Heart left ventricle (tissue), 16 donors: ENCODE results near the gene DYSF. TPM values are rescaled to one million over a fixed set of nuclear protein-coding genes. Genes with fewer than 3 reads are reported as not detected.

Source experiments
- ATAC-seq, 4 donors: fragments of 200-7000 bp; cut with Tn5 transposase; one replicate each; pipeline ENCODE4 v1.9.1; 2020 to 2022; ENCODE audit warnings: moderate library complexity in 4 of 4, mild to moderate bottlenecking in 3 of 4, moderate number of reproducible peaks in 1 of 4
- DNase-seq, 5 donors: peaks; one replicate each; pipeline ENCODE4 v3.0.0-alpha.2; 2020
- H3K27ac ChIP-seq, 12 donors: fragments of 200-600 bp; sonication (generic) in 4 of 12; one replicate each; pipeline versions ENCODE4 v1.5.0 to v1.8.0; 2016 to 2022; ENCODE audit warnings: mild to moderate bottlenecking in 2 of 12
- H3K27me3 ChIP-seq, 9 donors: fragments of 200-600 bp; sonication (generic) in 2 of 9; one replicate each; pipeline versions ENCODE4 v1.5.1 to v1.8.0; 2016 to 2022; ENCODE audit warnings: mild to moderate bottlenecking in 3 of 9
- H3K36me3 ChIP-seq, 9 donors: fragments of 200-600 bp; sonication (generic) in 2 of 9; one replicate each; pipeline versions ENCODE4 v1.5.0 to v1.8.0; 2018 to 2022; ENCODE audit warnings: mild to moderate bottlenecking in 2 of 9
- H3K4me1 ChIP-seq, 12 donors: fragments of 200-600 bp; sonication (generic) in 4 of 12; one replicate each; pipeline versions ENCODE4 v1.5.0 to v1.8.0; 2016 to 2022; ENCODE audit warnings: mild to moderate bottlenecking in 3 of 12
- H3K4me3 ChIP-seq, 12 donors: fragments of 200-600 bp; sonication (generic) in 4 of 12; one replicate each; pipeline versions ENCODE4 v1.5.0 to v1.8.0; 2017 to 2022; ENCODE audit warnings: mild to moderate bottlenecking in 9 of 12, moderate library complexity in 4 of 12
- H3K9me3 ChIP-seq, 12 donors: fragments of 200-600 bp; sonication (generic) in 4 of 12; one replicate each; pipeline versions ENCODE4 v1.5.0 to v1.8.0; 2016 to 2022; ENCODE audit warnings: mild to moderate bottlenecking in 1 of 12
- POLR2A ChIP-seq, 2 donors: fragments of 450-650 bp; IDR thresholded peaks; one replicate each; pipeline ENCODE4 v1.6.1; 2017; ENCODE audit warnings: antibody characterized with exemption in 2 of 2, mild to moderate bottlenecking in 2 of 2, moderate library complexity in 2 of 2
- WGBS, 4 donors: extraction: QIAGEN DNeasy Blood & Tissue Kit in 2 of 4; methylation state at CpG; one replicate each; pipeline versions ENCODE4 v1.1.5 to v1.1.7; 2013 to 2018; 5-methylcytosine and 5-hydroxymethylcytosine counted together
- intact Hi-C, 10 donors: fragments of 100-400 bp; cut with DNase I; formaldehyde crosslinking; loops; one replicate each; pipeline versions ENCODE4 v1.11.1 to v1.14.2; 2022
- polyA plus RNA-seq, 2 donors: library from polyadenylated mRNA; stranded (reverse); fragments of 200-250 nt; gene quantifications; one replicate each; pipeline ENCODE4 v1.2.3, GENCODE V29; 2013
- total RNA-seq, 9 donors: library from RNA; depleted of rRNA in 2 of 9; stranded (reverse); fragments of >200 nt in 2 of 9; fragmentation: NEBNext Ultra II Directional in 3 of 9; extraction: Animal tissue kit (Norgen Biotek cat#: 25700) in 3 of 9; gene quantifications; one replicate each; pipeline versions ENCODE4 v1.1.0 to v1.2.4, GENCODE V29; 2016 to 2023
- TF ChIP-seq, protein P1 (sequence below), 12 donors: fragments of 200-600 bp; sonication (generic) in 4 of 12; IDR thresholded peaks; one replicate each; pipeline versions ENCODE4 v1.5.0 to v1.8.0; 2018 to 2022; ENCODE audit warnings: antibody characterized with exemption in 12 of 12, mild to moderate bottlenecking in 5 of 12
- donor health status: ischemic (EF 13 %, LVEDD 7.1; RV severe dilation, severe dysfunction).
- donor health status: healthy with polysubstance abuse.
- donor health status: DM: no; HTN: yes; CAD: no.
- donor health status: DM: no; HTN: no; CAD: no.
- donor health status: ischemic (EF 25% LVEDD 6.9; RV normal size, moderate dysfunction).
- donor health status: ischemic (EF 25% LVEDD 5.7; RV mildly dilated, moderate dysfunction).
- donor health status: healthy.
- donor health status: DM: yes; HTN: yes; CAD: no.
- donor health status: ischemic (EF 35%, LVEDD 5.7; RV mildly dilated, moderate dysfunction).
- donor health status: nonischemic (EF 11% LVEDD 7.7; RV severe dilation, severe dysfunction).
- donor health status: DM: yes; HTN: yes; CAD: no.
- donor health status: PGD.
- donor health status: ischemic (EF 29% LVEDD 5.4; RV normal size, mild dysfunction).
- donor health status: nonischemic (EF 23%, LVEDD 6.1; RV moderate dilation, normal function).

Gene DYSF
- total and polyA plus RNA-seq, 11 donors, result 25.5 to 99.9 (median 78.6) TPM

DNA sequence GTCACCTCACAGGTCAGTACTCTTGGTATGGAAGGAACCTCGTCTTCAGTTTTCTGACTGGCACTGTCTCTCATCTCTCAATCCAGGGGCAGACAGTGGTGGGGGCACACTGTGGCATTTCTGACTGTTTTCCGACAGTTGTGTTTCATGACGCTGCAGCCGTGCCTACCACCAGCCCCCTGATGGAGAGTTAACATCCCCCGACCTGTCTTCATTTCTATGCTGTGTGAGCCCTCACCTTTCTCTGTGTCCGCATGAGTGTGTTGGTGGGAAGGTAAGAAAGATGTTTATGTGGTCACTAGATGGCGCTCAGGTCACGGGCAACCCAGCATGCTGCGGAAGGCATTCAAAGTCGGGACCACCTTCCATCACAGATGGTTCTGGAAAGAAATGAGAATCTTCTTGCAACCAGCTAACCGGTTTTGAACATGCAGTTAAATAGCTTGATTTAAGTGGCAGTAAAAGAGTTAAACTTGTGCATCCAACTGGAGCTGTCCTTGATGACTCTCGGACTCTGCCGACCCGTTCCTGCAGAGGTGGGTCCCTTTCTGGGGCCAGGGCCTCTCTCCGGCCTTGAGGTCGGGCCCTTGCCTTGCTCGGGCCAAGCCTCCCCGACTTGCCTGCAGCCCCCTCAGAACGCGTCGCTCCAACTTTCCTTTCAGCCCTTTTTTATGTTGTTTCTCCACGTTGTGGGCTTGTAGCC lies 92.4 kb downstream of the DYSF start:
- H3K36me3 ChIP-seq, result no peaks in the 10 kb centered on the region

DNA sequence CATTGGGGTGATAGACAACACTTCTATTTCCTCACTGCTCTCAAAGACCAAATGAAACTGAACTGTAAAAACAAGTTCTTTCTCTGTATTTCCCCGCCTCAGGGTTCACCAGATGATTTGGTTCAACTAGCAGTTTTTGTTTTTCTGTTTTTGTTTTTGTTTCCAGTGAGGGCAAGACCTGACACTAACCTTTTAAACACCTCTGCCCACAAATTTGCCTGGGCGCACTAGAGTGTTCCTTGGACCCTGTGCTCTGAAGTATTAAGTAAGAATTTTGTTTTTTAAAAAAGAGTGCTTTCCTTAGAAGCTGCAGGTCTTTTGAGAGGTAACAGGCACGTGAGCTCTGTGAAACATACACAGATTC lies 92.9 kb downstream of the DYSF start:
- H3K27ac ChIP-seq, result no peak overlapping the region
- no peaks in the 10 kb centered on the region for H3K9me3 ChIP-seq
- intact Hi-C loops, result loop anchor here (2.0 to 10.0 kb wide), 18 partner anchors 56 to 1199 kb away; partner anchors contain the start of gene CYP26B1 (in 2 of the 10)
- TF ChIP-seq, protein P1, sequence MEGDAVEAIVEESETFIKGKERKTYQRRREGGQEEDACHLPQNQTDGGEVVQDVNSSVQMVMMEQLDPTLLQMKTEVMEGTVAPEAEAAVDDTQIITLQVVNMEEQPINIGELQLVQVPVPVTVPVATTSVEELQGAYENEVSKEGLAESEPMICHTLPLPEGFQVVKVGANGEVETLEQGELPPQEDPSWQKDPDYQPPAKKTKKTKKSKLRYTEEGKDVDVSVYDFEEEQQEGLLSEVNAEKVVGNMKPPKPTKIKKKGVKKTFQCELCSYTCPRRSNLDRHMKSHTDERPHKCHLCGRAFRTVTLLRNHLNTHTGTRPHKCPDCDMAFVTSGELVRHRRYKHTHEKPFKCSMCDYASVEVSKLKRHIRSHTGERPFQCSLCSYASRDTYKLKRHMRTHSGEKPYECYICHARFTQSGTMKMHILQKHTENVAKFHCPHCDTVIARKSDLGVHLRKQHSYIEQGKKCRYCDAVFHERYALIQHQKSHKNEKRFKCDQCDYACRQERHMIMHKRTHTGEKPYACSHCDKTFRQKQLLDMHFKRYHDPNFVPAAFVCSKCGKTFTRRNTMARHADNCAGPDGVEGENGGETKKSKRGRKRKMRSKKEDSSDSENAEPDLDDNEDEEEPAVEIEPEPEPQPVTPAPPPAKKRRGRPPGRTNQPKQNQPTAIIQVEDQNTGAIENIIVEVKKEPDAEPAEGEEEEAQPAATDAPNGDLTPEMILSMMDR (IDR thresholded peaks at IDR 0.05), result no peak
- TF ChIP-seq POLR2A (IDR thresholded peaks at IDR 0.05), result no peak
- 60 to 90% (median 74%) methylated on average over 3 of the region's 3 CpGs for WGBS, 4 donors
- no peak for DNase-seq
- peaks cover 0 to 15% (median 8%) of the 10 kb centered on the region in 12 donors for H3K4me1 ChIP-seq
- no peak overlapping the region for H3K4me3 ChIP-seq
- H3K36me3 ChIP-seq, result peaks cover 0 to 3% (median 0%) of the 10 kb centered on the region in 9 donors
- H3K27me3 ChIP-seq, result no peaks in the 10 kb centered on the region
- ATAC-seq, result no peak

More for the DNA sequence above, 92.4 kb downstream of the DYSF start:
- Histone ChIP-seq H3K4me3 (peak overlapping the region in 6 of 12 donors; percentile 6 to 27 (median 20)), H3K27ac (peak overlapping the region in 11 of 12 donors; percentile 33 to 71 (median 63)), H3K27me3 (no peaks in the 10 kb centered on the region), H3K9me3 (peaks cover 0 to 5% (median 0%) of the 10 kb centered on the region in 12 donors), H3K4me1 (peaks cover 0 to 15% (median 8%) of the 10 kb centered on the region in 12 donors)
- ATAC-seq, result peak; percentile 60 to 76 (median 68)
- peak in 2 of 5 donors; percentile 30 to 45 for DNase-seq
- TF ChIP-seq, protein P1 (IDR thresholded peaks at IDR 0.05), result peak; percentile 51 to 81 (median 73)
- TF ChIP-seq POLR2A (IDR thresholded peaks at IDR 0.05), result no peak
- WGBS, 4 donors, result 47 to 53% (median 49%) methylated on average over 22 of the region's 22 CpGs
- intact Hi-C loops, result loop anchor here (2.0 to 10.0 kb wide), 20 partner anchors 57 to 1199 kb away; partner anchors contain the start of gene CYP26B1 (in 2 of the 10)

DNA sequence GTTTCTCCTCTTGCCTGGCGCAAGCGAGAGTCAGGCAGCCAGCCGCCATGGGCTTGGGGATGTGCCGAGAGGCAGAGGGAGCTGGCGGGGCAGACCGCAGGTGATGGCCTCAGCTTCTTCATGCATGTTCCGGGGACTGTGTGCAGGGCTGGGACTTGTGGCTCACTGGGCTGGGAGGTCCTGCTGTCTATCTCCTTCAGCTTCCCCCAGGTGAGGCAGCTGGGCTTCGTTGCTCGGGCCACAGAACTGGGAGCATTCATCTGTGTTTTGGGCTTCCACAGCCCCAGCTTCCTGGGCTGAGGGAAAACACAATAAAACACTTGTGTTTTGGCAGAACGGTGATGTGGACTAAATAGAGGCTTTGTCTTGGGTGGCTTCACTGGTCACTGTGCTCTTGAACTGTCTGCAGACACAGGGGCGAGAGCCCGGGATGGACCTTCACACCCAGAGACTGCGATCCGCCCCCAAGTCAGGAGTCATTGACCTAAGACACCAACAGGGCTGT lies 93.5 kb downstream of the DYSF start:
- H3K4me1 ChIP-seq, result peaks cover 0 to 15% (median 8%) of the 10 kb centered on the region in 12 donors
- H3K27ac ChIP-seq, result no peak overlapping the region
- no peaks in the 10 kb centered on the region for H3K27me3 ChIP-seq
- no peak overlapping the region for H3K4me3 ChIP-seq
- 93 to 96% (median 95%) methylated on average over 14 of the region's 14 CpGs for WGBS, 4 donors
- ATAC-seq (no peak), DNase-seq (no peak)
- intact Hi-C loops, result loop anchor here (2.0 to 10.0 kb wide), 18 partner anchors 55 to 1198 kb away; partner anchors contain the start of gene CYP26B1 (in 2 of the 10)
- H3K9me3 ChIP-seq, result no peaks in the 10 kb centered on the region
- TF ChIP-seq, protein P1 (IDR thresholded peaks at IDR 0.05), result no peak
- TF ChIP-seq POLR2A (IDR thresholded peaks at IDR 0.05), result no peak
- peaks cover 0 to 7% (median 0%) of the 10 kb centered on the region in 9 donors for H3K36me3 ChIP-seq

DNA sequence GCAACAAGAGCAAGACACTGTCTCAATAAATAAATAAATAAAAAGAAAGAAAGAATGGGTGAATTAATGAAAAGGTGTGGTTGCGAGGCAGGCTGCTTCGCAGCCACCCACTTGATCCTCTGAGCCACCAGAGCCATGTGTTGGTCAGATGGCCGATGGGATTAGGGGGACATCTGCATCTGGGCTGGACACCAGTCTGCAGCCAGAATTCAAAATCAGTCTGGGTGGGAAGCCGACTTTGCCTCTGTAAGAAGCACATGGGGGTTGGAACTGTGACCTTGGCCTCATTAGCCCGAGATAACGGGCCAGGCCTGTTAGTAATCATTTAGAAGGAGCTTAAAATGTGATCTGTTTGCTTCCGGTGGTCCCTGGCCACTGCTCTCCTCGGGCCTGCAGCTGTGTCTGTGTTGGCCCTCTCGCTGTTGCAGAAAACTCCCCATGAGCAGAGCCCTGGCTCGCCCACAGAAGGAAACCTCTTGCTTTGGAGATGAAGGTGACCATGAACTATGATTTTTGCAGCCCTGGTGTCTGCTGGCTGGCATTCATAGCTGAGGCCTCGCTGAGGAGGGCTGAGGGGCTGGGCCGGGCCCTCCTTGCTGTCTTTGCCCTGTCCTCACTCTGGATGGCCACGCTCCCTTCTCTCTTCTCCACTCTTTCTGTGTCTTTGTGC lies 94.4 kb downstream of the DYSF start:
- no peak overlapping the region for H3K4me3 ChIP-seq
- H3K27ac ChIP-seq, result no peak overlapping the region
- ATAC-seq, result no peak
- 85 to 91% (median 89%) methylated on average over 9 to 13 of the region's 13 CpGs for WGBS, 4 donors
- H3K36me3 ChIP-seq, result peaks cover 0 to 15% (median under 1%) of the 10 kb centered on the region in 9 donors
- H3K27me3 ChIP-seq, result no peaks in the 10 kb centered on the region
- TF ChIP-seq, protein P1 (IDR thresholded peaks at IDR 0.05), result no peak
- TF ChIP-seq POLR2A (IDR thresholded peaks at IDR 0.05), result no peak
- intact Hi-C loops, result loop anchor here (2.0 to 10.0 kb wide), 19 partner anchors 55 to 1197 kb away; partner anchors contain the start of gene CYP26B1 (in 2 of the 10)
- peaks cover 0 to 15% (median 8%) of the 10 kb centered on the region in 12 donors for H3K4me1 ChIP-seq
- DNase-seq, result no peak
- no peaks in the 10 kb centered on the region for H3K9me3 ChIP-seq
